HepG2 (cell line): Measurements from ENCODE around the gene TRAF3. TPM values are rescaled to one million over a fixed set of nuclear protein-coding genes. Genes with fewer than 3 reads are reported as not detected.

Experiments
- CEBPB ChIP-seq: IDR thresholded peaks from 2 replicates; pipeline ENCODE4 v1.6.1; 2011; ENCODE audit warnings: low read depth, low read length, improper control_type of control experiment, borderline replicate concordance
- EHMT2 ChIP-seq: fragments of 200-600 bp; sonication (generic); IDR thresholded peaks from 2 replicates; pipeline ENCODE4 v1.7.0; 2017; ENCODE audit warnings: antibody characterized with exemption, low read depth, low read length, borderline replicate concordance
- ETV6 ChIP-seq: sonication (generic); formaldehyde crosslinking; conservative IDR thresholded peaks from 2 replicates; pipeline ENCODE4 v1.4.0; 2020; ENCODE audit warnings: missing genetic modification reagents
- JUN ChIP-seq: sonication (generic); formaldehyde crosslinking; IDR thresholded peaks from 2 replicates; pipeline ENCODE4 v1.4.0; 2020; ENCODE audit warnings: mild to moderate bottlenecking, missing genetic modification reagents
- KAT8 ChIP-seq: IDR thresholded peaks from 2 replicates; pipeline ENCODE4 v1.6.1; 2016; ENCODE audit warnings: missing genetic modification reagents, missing compliant biosample characterization
- NBN ChIP-seq: fragments of 450-650 bp; conservative IDR thresholded peaks from 2 replicates; pipeline ENCODE4 v1.6.1; 2017
- POGZ ChIP-seq: sonication (generic); formaldehyde crosslinking; IDR thresholded peaks from 2 replicates; pipeline ENCODE4 v1.4.0; 2020; ENCODE audit warnings: mild to moderate bottlenecking, missing genetic modification reagents
- RNF2 ChIP-seq: fragments of 450-650 bp; conservative IDR thresholded peaks from 2 replicates; pipeline ENCODE4 v1.6.1; 2016; ENCODE audit warnings: low read depth
- SMARCC2 ChIP-seq: fragments of 450-650 bp; IDR thresholded peaks from 2 replicates; pipeline ENCODE4 v1.6.1; 2017; ENCODE audit warnings: antibody characterized with exemption, mild to moderate bottlenecking
- SOX13 ChIP-seq, 3 experiments: fragments of 450-650 bp in 1 of 3; sonication (generic) in 1 of 3; formaldehyde crosslinking in 1 of 3; IDR thresholded peaks in 2 of 3; conservative IDR thresholded peaks in 1 of 3; 2 replicates each; pipeline versions ENCODE4 v1.5.0 to v1.6.1; 2016 to 2020; ENCODE audit warnings: antibody characterized with exemption in 1 of 3, mild to moderate bottlenecking in 1 of 3, missing compliant biosample characterization in 1 of 3, missing genetic modification reagents in 1 of 3, moderate library complexity in 1 of 3
- SOX6 ChIP-seq, 2 experiments: fragments of 450-650 bp in 1 of 2; sonication (generic) in 1 of 2; formaldehyde crosslinking in 1 of 2; IDR thresholded peaks; 2 replicates each; pipeline versions ENCODE4 v1.4.0 to v1.6.1; 2017 to 2020; ENCODE audit warnings: antibody characterized with exemption in 1 of 2, mild to moderate bottlenecking in 1 of 2, missing genetic modification reagents in 1 of 2
- SP5 ChIP-seq: IDR thresholded peaks from 2 replicates; pipeline ENCODE4 v1.6.1; 2016; ENCODE audit warnings: low read depth, borderline replicate concordance
- TEAD3 ChIP-seq: optimal IDR thresholded peaks from 2 replicates; pipeline ENCODE3; 2016; ENCODE audit warnings: borderline replicate concordance
- ZNF282 ChIP-seq: fragments of 450-650 bp; IDR thresholded peaks from 2 replicates; pipeline ENCODE4 v1.6.1; 2018; ENCODE audit not compliant: partially characterized antibody
- ZNF331 ChIP-seq: sonication (generic); formaldehyde crosslinking; IDR thresholded peaks from 2 replicates; pipeline ENCODE4 v1.4.0; 2020; ENCODE audit warnings: missing genetic modification reagents
- ZNF558 ChIP-seq: sonication (generic); formaldehyde crosslinking; IDR thresholded peaks from 2 replicates; pipeline ENCODE4 v1.9.0; 2022; ENCODE audit warnings: mild to moderate bottlenecking, missing genetic modification reagents, borderline replicate concordance
- ZNF703 ChIP-seq: sonication (generic); formaldehyde crosslinking; IDR thresholded peaks from 2 replicates; pipeline ENCODE4 v1.5.1; 2020; ENCODE audit warnings: missing genetic modification reagents, mild to moderate bottlenecking, moderate library complexity, borderline replicate concordance
- ZNF879 ChIP-seq: sonication (generic); formaldehyde crosslinking; IDR thresholded peaks from 2 replicates; pipeline ENCODE4 v1.8.1; 2023; ENCODE audit warnings: missing genetic modification reagents
- ZSCAN25 ChIP-seq: sonication (generic); formaldehyde crosslinking; IDR thresholded peaks from 2 replicates; pipeline ENCODE4 v1.8.0; 2022; ENCODE audit warnings: mild to moderate bottlenecking, missing genetic modification reagents
- polyA plus RNA-seq, 8 experiments: library from polyadenylated mRNA; depleted of rRNA in 3 of 8; stranded (reverse) in 7 of 8; unstranded in 1 of 8; fragments of >200 nt; fragmentation: Illumina TruSeq in 4 of 8; extraction: Trizol in 4 of 8; gene quantifications; 2 replicates each; pipeline versions ENCODE4 v1.2.1 to v1.2.3, GENCODE V29; 2011 to 2016; ENCODE audit warnings: low read depth in 4 of 8, missing spikeins in 1 of 8, mixed read lengths in 1 of 8; ENCODE audit not compliant: insufficient read depth in 1 of 8
- total RNA-seq, 5 experiments: library from RNA; depleted of rRNA; stranded (reverse); fragments of >200 nt; fragmentation: Illumina TruSeq; extraction: Trizol; gene quantifications; 2 replicates each; pipeline ENCODE4 v1.2.3, GENCODE V29; 2016; ENCODE audit warnings: low read depth in 1 of 5
- TF ChIP-seq, protein P1 (sequence below): IDR thresholded peaks from 2 replicates; pipeline ENCODE4 v1.6.1; 2016; ENCODE audit warnings: mild to moderate bottlenecking
- TF ChIP-seq, protein P2 (sequence below): IDR thresholded peaks from 2 replicates; pipeline ENCODE4 v1.4.0; 2020; ENCODE audit warnings: mild to moderate bottlenecking, missing genetic modification reagents

Gene TRAF3
- total and polyA plus RNA-seq, 2 of the 13 experiments (the other 11 are each of a cell fraction or from before 2014, with no cell fraction given): 6.9 to 12.2 TPM

DNA sequence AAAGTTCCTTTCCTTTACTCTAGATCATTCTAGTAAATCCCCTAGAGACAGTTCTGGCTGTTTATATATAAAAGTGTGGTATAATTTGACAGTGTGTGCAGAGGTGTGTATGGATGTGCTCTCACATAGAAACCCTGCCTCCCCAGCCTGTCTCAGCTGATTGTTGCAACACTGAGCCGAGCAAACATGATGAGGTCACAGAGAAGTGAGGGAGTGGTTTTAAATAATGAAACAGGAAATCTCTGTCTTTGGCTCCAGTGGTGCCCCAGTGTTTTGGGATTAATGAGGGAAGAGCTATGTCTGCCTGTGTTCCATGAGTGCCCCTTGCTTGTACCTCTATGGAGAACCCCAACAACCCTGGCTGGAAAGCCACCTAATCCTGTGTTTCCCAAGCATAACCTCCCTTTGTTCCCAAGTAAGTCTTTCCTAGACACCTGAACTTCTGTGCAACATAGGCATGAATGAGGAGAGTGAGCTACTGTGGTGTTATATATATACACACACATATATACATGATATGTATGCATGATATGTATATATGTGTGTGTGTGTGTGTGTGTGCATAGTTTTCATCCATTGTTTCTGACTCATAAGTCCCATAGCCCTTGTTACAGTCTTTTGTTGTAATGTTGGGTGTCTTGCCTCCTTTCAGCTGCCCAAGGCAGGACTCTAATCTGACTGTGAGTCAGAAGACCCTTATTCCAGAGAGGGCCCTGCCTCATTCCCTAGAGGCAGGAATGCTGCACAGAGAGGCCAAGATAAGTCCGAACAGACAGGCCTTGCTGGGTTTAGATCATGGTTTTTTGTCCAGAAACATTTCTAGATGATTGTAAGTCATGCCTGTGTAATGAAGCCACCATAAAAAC, 18.0 kb downstream of the TRAF3 start (continued):
- no peak for TF ChIP-seq ETV6 (CRISPR knock-in tag)
- no peak for TF ChIP-seq SMARCC2
- peak; percentile 34; the same call in 1 of the 2 replicates for TF ChIP-seq SP5 (CRISPR knock-in tag)
- TF ChIP-seq, protein P1, sequence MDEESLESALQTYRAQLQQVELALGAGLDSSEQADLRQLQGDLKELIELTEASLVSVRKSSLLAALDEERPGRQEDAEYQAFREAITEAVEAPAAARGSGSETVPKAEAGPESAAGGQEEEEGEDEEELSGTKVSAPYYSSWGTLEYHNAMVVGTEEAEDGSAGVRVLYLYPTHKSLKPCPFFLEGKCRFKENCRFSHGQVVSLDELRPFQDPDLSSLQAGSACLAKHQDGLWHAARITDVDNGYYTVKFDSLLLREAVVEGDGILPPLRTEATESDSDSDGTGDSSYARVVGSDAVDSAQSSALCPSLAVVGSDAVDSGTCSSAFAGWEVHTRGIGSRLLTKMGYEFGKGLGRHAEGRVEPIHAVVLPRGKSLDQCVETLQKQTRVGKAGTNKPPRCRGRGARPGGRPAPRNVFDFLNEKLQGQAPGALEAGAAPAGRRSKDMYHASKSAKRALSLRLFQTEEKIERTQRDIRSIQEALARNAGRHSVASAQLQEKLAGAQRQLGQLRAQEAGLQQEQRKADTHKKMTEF: peak; percentile 41; the same call in 1 of the 2 replicates
- TF ChIP-seq, protein P2, sequence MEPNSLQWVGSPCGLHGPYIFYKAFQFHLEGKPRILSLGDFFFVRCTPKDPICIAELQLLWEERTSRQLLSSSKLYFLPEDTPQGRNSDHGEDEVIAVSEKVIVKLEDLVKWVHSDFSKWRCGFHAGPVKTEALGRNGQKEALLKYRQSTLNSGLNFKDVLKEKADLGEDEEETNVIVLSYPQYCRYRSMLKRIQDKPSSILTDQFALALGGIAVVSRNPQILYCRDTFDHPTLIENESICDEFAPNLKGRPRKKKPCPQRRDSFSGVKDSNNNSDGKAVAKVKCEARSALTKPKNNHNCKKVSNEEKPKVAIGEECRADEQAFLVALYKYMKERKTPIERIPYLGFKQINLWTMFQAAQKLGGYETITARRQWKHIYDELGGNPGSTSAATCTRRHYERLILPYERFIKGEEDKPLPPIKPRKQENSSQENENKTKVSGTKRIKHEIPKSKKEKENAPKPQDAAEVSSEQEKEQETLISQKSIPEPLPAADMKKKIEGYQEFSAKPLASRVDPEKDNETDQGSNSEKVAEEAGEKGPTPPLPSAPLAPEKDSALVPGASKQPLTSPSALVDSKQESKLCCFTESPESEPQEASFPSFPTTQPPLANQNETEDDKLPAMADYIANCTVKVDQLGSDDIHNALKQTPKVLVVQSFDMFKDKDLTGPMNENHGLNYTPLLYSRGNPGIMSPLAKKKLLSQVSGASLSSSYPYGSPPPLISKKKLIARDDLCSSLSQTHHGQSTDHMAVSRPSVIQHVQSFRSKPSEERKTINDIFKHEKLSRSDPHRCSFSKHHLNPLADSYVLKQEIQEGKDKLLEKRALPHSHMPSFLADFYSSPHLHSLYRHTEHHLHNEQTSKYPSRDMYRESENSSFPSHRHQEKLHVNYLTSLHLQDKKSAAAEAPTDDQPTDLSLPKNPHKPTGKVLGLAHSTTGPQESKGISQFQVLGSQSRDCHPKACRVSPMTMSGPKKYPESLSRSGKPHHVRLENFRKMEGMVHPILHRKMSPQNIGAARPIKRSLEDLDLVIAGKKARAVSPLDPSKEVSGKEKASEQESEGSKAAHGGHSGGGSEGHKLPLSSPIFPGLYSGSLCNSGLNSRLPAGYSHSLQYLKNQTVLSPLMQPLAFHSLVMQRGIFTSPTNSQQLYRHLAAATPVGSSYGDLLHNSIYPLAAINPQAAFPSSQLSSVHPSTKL (CRISPR knock-in tag): peak; percentile 47
- no peak; the same call in 1 of the 2 replicates for TF ChIP-seq JUN (CRISPR knock-in tag)
- TF ChIP-seq ZNF331 (CRISPR knock-in tag): peak; percentile 65; the same call in 1 of the 2 replicates
- peak; percentile 52 for TF ChIP-seq TEAD3 (CRISPR knock-in tag)
- no peak for TF ChIP-seq SOX6 (IDR thresholded peaks at IDR 0.05)
- TF ChIP-seq SOX6 (CRISPR knock-in tag; IDR thresholded peaks at IDR 0.05): 0 out of 2 replicates have a peak, but pooled peaks have one; percentile 20
- 0 out of 2 replicates have a peak, but pooled peaks have one; percentile 36 for TF ChIP-seq KAT8
- TF ChIP-seq RNF2: no peak
- TF ChIP-seq EHMT2: no peak
- TF ChIP-seq POGZ (CRISPR knock-in tag): 0 out of 2 replicates have a peak, but pooled peaks have one; percentile 14
- TF ChIP-seq ZNF879: no peak
- TF ChIP-seq CEBPB: peak; percentile 97
- TF ChIP-seq ZNF558 (CRISPR knock-in tag): no peak
- TF ChIP-seq SOX13 (IDR thresholded peaks at IDR 0.05): no peak
- TF ChIP-seq SOX13 (CRISPR knock-in tag; conservative IDR thresholded peaks at IDR 0.05 in 1 of 2, IDR thresholded peaks at IDR 0.05 in 1 of 2): peak in 1 of 2 experiments; percentile 29; a peak in 1 of 4 replicates
- TF ChIP-seq NBN: no peak
- peak; percentile 86 for TF ChIP-seq ZSCAN25 (CRISPR knock-in tag)
- TF ChIP-seq ZNF703 (CRISPR knock-in tag): no peak
- TF ChIP-seq ZNF282: no peak
